ENCODE results near the gene RAB32.

RAB32 gene

GRCh38 chr6:146542881-146543210, 787 bp upstream of the RAB32 start:
- no peak overlapping the region for H3K4me3 ChIP-seq (ENCODE audit: low read depth, low read length)
- DNase-seq, result no peak
- H3K4me1 ChIP-seq, result no peaks in the 10 kb centered on the region
- no peak for TF ChIP-seq CTCF (IDR thresholded peaks at IDR 0.05; ENCODE audit: low read depth, low read length)
- H3K9me3 ChIP-seq, result no peaks in the 10 kb centered on the region
- H3K36me3 ChIP-seq, result no peaks in the 10 kb centered on the region
- H3K27me3 ChIP-seq, result no peaks in the 10 kb centered on the region

- DNase-seq, result peak; percentile 6
- no peaks in the 10 kb centered on the region for H3K36me3 ChIP-seq
- no peaks in the 10 kb centered on the region for H3K4me1 ChIP-seq
- H3K4me3 ChIP-seq (ENCODE audit: low read depth, low read length), result no peak overlapping the region
- H3K9me3 ChIP-seq, result no peaks in the 10 kb centered on the region
- no peak for TF ChIP-seq CTCF (IDR thresholded peaks at IDR 0.05; ENCODE audit: low read depth, low read length)
- H3K27me3 ChIP-seq, result no peaks in the 10 kb centered on the region
Measured at GRCh38 chr6:146543940-146544615, 445 bp downstream of the RAB32 start.

GRCh38 chr6:146544616-146545182, 1.1 kb downstream of the RAB32 start:
- DNase-seq, result no peak
- H3K9me3 ChIP-seq, result no peaks in the 10 kb centered on the region
- no peaks in the 10 kb centered on the region for H3K36me3 ChIP-seq
- no peaks in the 10 kb centered on the region for H3K4me1 ChIP-seq
- no peaks in the 10 kb centered on the region for H3K27me3 ChIP-seq
- TF ChIP-seq CTCF (IDR thresholded peaks at IDR 0.05; ENCODE audit: low read depth, low read length), result no peak
- H3K4me3 ChIP-seq (ENCODE audit: low read depth, low read length), result no peak overlapping the region

- no peaks in the 10 kb centered on the region for H3K36me3 ChIP-seq
- H3K4me3 ChIP-seq (ENCODE audit: low read depth, low read length), result no peak overlapping the region
- H3K27me3 ChIP-seq, result no peaks in the 10 kb centered on the region
- no peaks in the 10 kb centered on the region for H3K4me1 ChIP-seq
- H3K9me3 ChIP-seq, result no peaks in the 10 kb centered on the region
- no peak for DNase-seq
- no peak for TF ChIP-seq CTCF (IDR thresholded peaks at IDR 0.05; ENCODE audit: low read depth, low read length)
Measured at GRCh38 chr6:146545581-146545980, 1.9 kb downstream of the RAB32 start.

- Histone ChIP-seq H3K27me3 (no peaks in the 10 kb centered on the region), H3K36me3 (no peaks in the 10 kb centered on the region), H3K4me1 (no peaks in the 10 kb centered on the region), H3K9me3 (no peaks in the 10 kb centered on the region), H3K4me3 (ENCODE audit: low read depth, low read length) (no peak overlapping the region)
- TF ChIP-seq CTCF (IDR thresholded peaks at IDR 0.05; ENCODE audit: low read depth, low read length), result no peak
- DNase-seq, result no peak
Measured at GRCh38 chr6:146546443-146547043, 2.9 kb downstream of the RAB32 start.

- Histone ChIP-seq H3K4me1 (no peaks in the 10 kb centered on the region), H3K4me3 (ENCODE audit: low read depth, low read length) (no peak overlapping the region), H3K36me3 (no peaks in the 10 kb centered on the region), H3K27me3 (0 out of 2 replicates have a peak, but pooled peaks cover 4% of the 10 kb centered on the region), H3K9me3 (no peaks in the 10 kb centered on the region)
- no peak for DNase-seq
- TF ChIP-seq CTCF (IDR thresholded peaks at IDR 0.05; ENCODE audit: low read depth, low read length), result no peak
Measured at GRCh38 chr6:146547889-146548288, 4.3 kb downstream of the RAB32 start.

All from BE2C (cell line).